Stimulated activated CD8-positive, alpha-beta memory T cell treated with anti-CD3 and anti-CD28 coated beads, Interleukin-4, amount 100 ng/mL, for 4 hours (primary cell): ENCODE measurements around the gene KCNQ5.

ENCODE experiments used
- DNase-seq, 2 donors: peaks; one replicate each; pipeline ENCODE4 v3.0.0-alpha.2; 2020; ENCODE audit warnings: low read depth in 2 of 2, low spot score in 1 of 2

KCNQ5 gene

GRCh38 chr6:73045609-73046008, 423.7 kb downstream of the KCNQ5 start:
- DNase-seq, result no peak

- DNase-seq, result no peak
These were observed 425.9 kb downstream of the KCNQ5 start for GRCh38 chr6:73047801-73048200.

- DNase-seq, result no peak
These were observed 428.2 kb downstream of the KCNQ5 start for GRCh38 chr6:73049971-73050594.

GRCh38 chr6:73050706-73051105, 428.8 kb downstream of the KCNQ5 start:
- no peak for DNase-seq

GRCh38 chr6:73051147-73051546, 429.3 kb downstream of the KCNQ5 start:
- no peak for DNase-seq

- no peak for DNase-seq
These were observed 433.1 kb downstream of the KCNQ5 start for GRCh38 chr6:73054958-73055357.

- DNase-seq, result no peak
These were observed 436.9 kb downstream of the KCNQ5 start for GRCh38 chr6:73058736-73059135.

- DNase-seq, result no peak
These were observed 440.3 kb downstream of the KCNQ5 start for GRCh38 chr6:73062130-73062529.

- no peak for DNase-seq
These were observed 441.0 kb downstream of the KCNQ5 start for GRCh38 chr6:73062837-73063236.

- no peak for DNase-seq
These were observed 442.4 kb downstream of the KCNQ5 start for GRCh38 chr6:73064266-73064665.

- DNase-seq, result no peak
These were observed 451.4 kb downstream of the KCNQ5 start for GRCh38 chr6:73073238-73073637.

- no peak for DNase-seq
These were observed 452.3 kb downstream of the KCNQ5 start for GRCh38 chr6:73074175-73074574.

- no peak for DNase-seq
These were observed 454.5 kb downstream of the KCNQ5 start for GRCh38 chr6:73076211-73076954.

GRCh38 chr6:73078333-73078862, 456.5 kb downstream of the KCNQ5 start:
- DNase-seq, result no peak

GRCh38 chr6:73078908-73079610, 457.2 kb downstream of the KCNQ5 start:
- DNase-seq, result no peak

- no peak for DNase-seq
These were observed 457.7 kb downstream of the KCNQ5 start for GRCh38 chr6:73079611-73079955.

- DNase-seq, result no peak
These were observed 458.1 kb downstream of the KCNQ5 start for GRCh38 chr6:73079978-73080377.

GRCh38 chr6:73081955-73082354, 460.1 kb downstream of the KCNQ5 start:
- DNase-seq, result no peak

- DNase-seq, result no peak
These were observed 462.0 kb downstream of the KCNQ5 start for GRCh38 chr6:73083886-73084285.

GRCh38 chr6:73085443-73085871, 463.6 kb downstream of the KCNQ5 start:
- DNase-seq, result no peak

GRCh38 chr6:73086726-73087125, 464.9 kb downstream of the KCNQ5 start:
- no peak for DNase-seq
